ELR (cell line): ENCODE measurements around the gene CSTPP1.
A peak's percentile ranks its signal among the peaks of the same experiment; 100 is the strongest.
"Not testable (repeated sequence)": the region's sequence is repeated elsewhere in the genome, so short reads cannot be mapped to it uniquely, and the experiment has no call there.

Experiments
- DNase-seq: peaks from one replicate; pipeline ENCODE4 v3.0.0-alpha.2; 2015; ENCODE audit warnings: low read depth

The CSTPP1 gene

GRCh38 chr11:46912526-46913150, 23.9 kb upstream of the CSTPP1 start:
- DNase-seq = no peak

GRCh38 chr11:46913484-46913883, 23.1 kb upstream of the CSTPP1 start:
- DNase-seq = no peak

- DNase-seq = peak; percentile 83
Measured at GRCh38 chr11:46914363-46914762, 22.2 kb upstream of the CSTPP1 start.

GRCh38 chr11:46914910-46915309, 21.7 kb upstream of the CSTPP1 start:
- no peak for DNase-seq

- DNase-seq = peak; percentile 85
Measured at GRCh38 chr11:46916286-46917108, 20.1 kb upstream of the CSTPP1 start.

GRCh38 chr11:46917109-46917761, 19.3 kb upstream of the CSTPP1 start:
- peak; percentile 9 for DNase-seq

GRCh38 chr11:46917762-46918082, 18.8 kb upstream of the CSTPP1 start:
- DNase-seq = no peak

- DNase-seq = peak; percentile 57
Measured at GRCh38 chr11:46918083-46918787, 18.3 kb upstream of the CSTPP1 start, which contains the start of gene LRP4. LRP4 (minus strand) TSS chr11:46918550; CDS start chr11:46918379, 171 bp downstream.

GRCh38 chr11:46918788-46919513, 17.6 kb upstream of the CSTPP1 start:
- peak; percentile 5 for DNase-seq

- peak; percentile 99 for DNase-seq
Measured at GRCh38 chr11:46920755-46921154, 15.8 kb upstream of the CSTPP1 start.

GRCh38 chr11:46927928-46928327, 8.6 kb upstream of the CSTPP1 start:
- DNase-seq = not testable (repeated sequence)

- DNase-seq = not testable (repeated sequence)
Measured at GRCh38 chr11:46928701-46929100, 7.9 kb upstream of the CSTPP1 start.

- peak; percentile 57 for DNase-seq
Measured at GRCh38 chr11:46930089-46930488, 6.5 kb upstream of the CSTPP1 start.

GRCh38 chr11:46942172-46942571, 5.6 kb downstream of the CSTPP1 start:
- no peak for DNase-seq

- no peak for DNase-seq
Measured at GRCh38 chr11:46944356-46945075, 8.0 kb downstream of the CSTPP1 start.

GRCh38 chr11:46947399-46948077, 11.0 kb downstream of the CSTPP1 start:
- no peak for DNase-seq

GRCh38 chr11:46948378-46949131, 12.0 kb downstream of the CSTPP1 start:
- DNase-seq = peak; percentile 88

GRCh38 chr11:46949297-46949696, 12.7 kb downstream of the CSTPP1 start:
- DNase-seq = no peak

- peak; percentile 29 for DNase-seq
Measured at GRCh38 chr11:46951864-46952263, 15.3 kb downstream of the CSTPP1 start.

GRCh38 chr11:46952553-46952952, 16.0 kb downstream of the CSTPP1 start:
- peak; percentile 41 for DNase-seq
